ENCODE measurements around the gene FBLN2.

FBLN2 gene

DNA sequence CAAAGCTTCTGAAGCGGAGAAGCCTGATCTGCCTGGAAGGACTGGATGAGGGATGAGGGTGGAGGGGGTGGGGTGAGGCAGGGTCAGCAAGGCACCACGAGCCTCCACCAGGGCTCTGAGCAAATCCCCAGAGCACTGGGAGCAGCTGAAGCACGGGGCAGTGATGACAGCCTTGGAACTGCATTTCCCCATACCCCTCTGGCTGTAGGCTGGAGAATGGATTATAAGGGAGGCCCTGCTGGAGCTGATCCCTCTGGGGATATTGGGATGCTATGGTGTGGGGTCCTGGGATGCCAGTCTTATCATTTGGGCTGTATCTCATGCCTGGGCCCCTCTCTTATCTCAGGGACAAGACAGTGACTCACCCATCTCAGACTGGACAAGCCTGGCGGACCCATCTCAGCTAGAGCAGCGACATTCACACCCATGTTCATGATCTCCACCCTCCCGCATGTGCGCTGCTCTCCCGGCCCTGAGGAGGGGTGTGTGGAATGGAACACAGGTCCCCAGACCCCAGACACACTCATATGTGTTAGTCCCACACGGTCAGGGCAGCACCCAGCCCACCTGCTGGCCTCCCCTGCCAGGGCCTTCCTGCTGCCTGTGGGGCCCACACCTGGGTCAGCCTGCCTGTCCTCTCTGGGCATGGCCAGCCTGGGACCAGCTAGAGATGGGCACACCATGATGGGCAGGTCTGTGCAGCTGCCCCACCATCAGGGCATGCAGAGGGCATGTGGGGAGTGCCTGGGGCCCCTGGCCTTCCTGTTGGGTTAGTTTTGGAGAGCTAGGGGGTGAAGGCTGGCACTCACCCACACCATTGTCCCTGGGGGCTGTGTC, 97.1 kb downstream of the FBLN2 start:
- DNase-seq (ENCODE audit: low read depth), result no peak
- no peak for TF ChIP-seq POLR2A (IDR thresholded peaks at IDR 0.05; ENCODE audit: extremely low read depth, insufficient read length)
- no peak for TF ChIP-seq MYC (IDR thresholded peaks at IDR 0.05; ENCODE audit: low read depth, low read length)
- TF ChIP-seq, protein P1, sequence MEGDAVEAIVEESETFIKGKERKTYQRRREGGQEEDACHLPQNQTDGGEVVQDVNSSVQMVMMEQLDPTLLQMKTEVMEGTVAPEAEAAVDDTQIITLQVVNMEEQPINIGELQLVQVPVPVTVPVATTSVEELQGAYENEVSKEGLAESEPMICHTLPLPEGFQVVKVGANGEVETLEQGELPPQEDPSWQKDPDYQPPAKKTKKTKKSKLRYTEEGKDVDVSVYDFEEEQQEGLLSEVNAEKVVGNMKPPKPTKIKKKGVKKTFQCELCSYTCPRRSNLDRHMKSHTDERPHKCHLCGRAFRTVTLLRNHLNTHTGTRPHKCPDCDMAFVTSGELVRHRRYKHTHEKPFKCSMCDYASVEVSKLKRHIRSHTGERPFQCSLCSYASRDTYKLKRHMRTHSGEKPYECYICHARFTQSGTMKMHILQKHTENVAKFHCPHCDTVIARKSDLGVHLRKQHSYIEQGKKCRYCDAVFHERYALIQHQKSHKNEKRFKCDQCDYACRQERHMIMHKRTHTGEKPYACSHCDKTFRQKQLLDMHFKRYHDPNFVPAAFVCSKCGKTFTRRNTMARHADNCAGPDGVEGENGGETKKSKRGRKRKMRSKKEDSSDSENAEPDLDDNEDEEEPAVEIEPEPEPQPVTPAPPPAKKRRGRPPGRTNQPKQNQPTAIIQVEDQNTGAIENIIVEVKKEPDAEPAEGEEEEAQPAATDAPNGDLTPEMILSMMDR (IDR thresholded peaks at IDR 0.05; ENCODE audit: low read depth, low read length), result no peak
- TF ChIP-seq, protein P2, sequence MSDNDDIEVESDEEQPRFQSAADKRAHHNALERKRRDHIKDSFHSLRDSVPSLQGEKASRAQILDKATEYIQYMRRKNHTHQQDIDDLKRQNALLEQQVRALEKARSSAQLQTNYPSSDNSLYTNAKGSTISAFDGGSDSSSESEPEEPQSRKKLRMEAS (IDR thresholded peaks at IDR 0.05; ENCODE audit: low read depth, low read length), result no peak
- H3K4me3 ChIP-seq (ENCODE audit: low read depth, low read length), result no peak overlapping the region

DNA sequence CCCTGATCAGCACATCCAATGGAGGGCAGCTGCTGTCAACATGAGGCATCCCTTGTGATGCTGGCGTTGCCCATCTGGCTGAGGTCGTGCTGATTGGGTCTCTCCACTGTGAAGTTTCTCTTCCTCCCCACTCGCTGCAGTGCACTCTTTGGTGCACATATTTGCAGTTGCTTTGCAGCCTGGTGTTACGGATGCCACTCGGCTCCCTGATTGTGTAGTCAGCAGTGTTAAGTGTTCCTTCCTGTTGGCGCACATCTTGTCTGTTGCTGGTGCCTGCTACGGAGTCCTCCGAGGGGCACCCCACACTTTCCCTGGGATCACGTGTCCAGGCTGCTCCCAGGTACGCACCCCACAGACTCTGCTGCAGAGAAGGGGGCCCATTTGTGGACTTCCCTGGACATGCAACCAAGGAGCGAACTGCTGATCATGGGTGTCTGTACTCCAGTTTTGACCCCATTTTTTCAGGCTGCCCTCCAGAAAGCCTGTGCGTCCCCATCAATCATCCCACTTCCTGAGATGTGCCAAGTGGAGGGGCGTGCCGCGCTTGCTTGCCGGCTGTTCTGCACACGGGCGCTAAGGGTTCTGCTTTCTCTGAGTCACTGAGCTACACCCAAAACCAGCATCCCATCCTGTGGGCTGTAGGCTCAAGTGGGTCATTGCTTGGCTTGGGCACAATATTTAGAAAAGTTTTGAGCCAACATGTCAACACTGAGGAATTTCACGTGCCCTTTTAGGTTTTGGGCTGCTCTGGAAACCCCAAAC, 98.6 kb downstream of the FBLN2 start:
- DNase-seq (ENCODE audit: low read depth), result peak; percentile 30

DNA sequence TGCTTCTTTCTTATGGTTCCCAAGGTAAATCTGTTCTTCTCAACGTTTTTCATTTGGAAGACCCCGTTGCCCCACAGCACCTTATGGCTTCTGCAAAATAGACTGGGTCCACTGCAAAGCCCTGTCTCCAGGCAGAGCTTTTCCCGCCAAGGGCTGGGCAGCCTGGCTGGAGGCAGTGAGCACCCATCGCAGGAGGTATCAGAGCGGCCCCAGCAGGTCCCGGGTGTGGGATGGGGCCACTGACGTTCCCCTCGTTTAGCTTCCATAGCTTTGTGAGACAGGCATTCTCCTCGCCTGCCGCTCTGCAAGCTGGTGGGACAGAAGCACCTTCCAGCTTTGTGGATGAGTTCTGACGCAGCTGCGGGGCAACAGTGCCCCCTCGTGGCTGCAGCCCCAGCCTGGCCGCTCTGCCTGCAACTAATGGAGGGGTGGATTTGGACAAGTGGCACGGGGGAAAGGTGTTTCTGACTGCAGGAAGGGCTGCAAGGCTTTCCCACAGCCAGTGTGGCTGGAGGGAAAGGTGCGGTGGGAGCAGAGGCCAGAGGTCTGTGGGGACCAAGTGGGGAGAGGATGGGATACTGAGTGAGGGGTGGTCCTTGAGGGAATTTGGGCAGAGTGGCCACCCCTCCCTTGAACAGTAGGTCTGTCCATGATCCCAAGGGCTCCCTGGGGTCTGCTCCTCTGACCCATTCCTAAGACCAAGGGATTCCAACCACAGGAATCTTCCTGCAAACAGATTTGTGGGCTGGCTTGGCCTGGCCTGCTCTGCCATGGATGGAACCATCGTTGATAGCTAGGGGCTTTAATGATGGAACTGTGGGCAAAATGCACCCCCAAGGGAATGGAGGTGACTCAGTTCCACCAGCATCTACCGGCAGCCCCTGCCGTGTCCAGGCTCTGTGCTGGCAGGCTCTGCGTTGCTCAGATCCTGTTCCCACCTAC, 99.4 kb downstream of the FBLN2 start:
- peak; percentile 77 for DNase-seq (ENCODE audit: low read depth)
- no peak overlapping the region for H3K4me3 ChIP-seq (ENCODE audit: low read depth, low read length)
- TF ChIP-seq, protein P2 (IDR thresholded peaks at IDR 0.05; ENCODE audit: low read depth, low read length), result peak; percentile 50; the same call in 1 of the 2 replicates
- TF ChIP-seq MYC (IDR thresholded peaks at IDR 0.05; ENCODE audit: low read depth, low read length) (no peak), POLR2A (IDR thresholded peaks at IDR 0.05; ENCODE audit: extremely low read depth, insufficient read length) (no peak)
- TF ChIP-seq, protein P1 (IDR thresholded peaks at IDR 0.05; ENCODE audit: low read depth, low read length), result peak; percentile 97

More for the DNA sequence above, 98.6 kb downstream of the FBLN2 start:
- no peak for TF ChIP-seq POLR2A (IDR thresholded peaks at IDR 0.05; ENCODE audit: extremely low read depth, insufficient read length)
- TF ChIP-seq, protein P1 (IDR thresholded peaks at IDR 0.05; ENCODE audit: low read depth, low read length), result no peak
- TF ChIP-seq MYC (IDR thresholded peaks at IDR 0.05; ENCODE audit: low read depth, low read length), result no peak
- TF ChIP-seq, protein P2 (IDR thresholded peaks at IDR 0.05; ENCODE audit: low read depth, low read length), result no peak
- H3K4me3 ChIP-seq (ENCODE audit: low read depth, low read length), result no peak overlapping the region

DNA sequence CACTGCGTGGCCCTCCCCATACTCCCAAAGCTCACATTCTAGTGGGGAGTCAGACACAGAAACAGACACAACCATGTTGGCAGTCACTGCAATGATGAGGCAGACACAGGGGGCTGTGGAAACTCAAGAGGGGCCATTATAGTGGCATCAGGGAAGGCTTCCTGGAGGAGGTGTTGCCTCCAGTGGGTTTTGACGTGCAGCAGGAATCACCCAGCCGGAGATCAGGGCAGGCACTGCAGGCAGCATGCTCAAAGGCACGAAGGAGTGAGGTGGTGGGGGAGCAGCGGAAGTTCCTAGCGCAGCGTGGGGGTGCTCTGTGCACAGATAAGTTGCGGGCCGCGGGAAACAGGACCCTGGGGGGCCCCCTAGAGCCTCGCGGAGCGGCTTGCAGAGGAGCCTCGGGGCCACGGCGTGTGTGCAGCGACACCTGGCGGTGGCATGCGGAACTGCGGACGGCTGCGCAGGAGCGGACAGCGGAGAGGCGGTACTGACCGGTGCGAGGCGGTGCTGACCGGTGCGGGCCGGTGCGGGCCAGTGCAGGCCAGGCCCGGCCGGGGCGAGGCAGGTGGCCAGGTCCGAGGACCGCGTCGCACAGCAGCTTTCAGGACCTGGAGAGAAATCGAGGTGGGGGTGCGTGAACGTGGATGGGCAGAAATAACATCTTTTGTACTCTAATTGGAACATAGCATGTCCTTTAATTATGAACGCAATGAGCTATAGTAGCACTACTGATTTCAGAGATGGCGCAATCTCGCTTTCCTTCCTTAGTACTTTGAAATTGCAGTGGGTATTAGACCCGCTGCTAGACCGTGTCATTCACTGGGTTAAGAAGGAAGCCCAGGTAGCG, 101.5 kb downstream of the FBLN2 start:
- peak; percentile 83 for DNase-seq (ENCODE audit: low read depth)
- no peak overlapping the region for H3K4me3 ChIP-seq (ENCODE audit: low read depth, low read length)
- TF ChIP-seq, protein P1 (IDR thresholded peaks at IDR 0.05; ENCODE audit: low read depth, low read length), result peak; percentile 91
- TF ChIP-seq, protein P2 (IDR thresholded peaks at IDR 0.05; ENCODE audit: low read depth, low read length), result peak; percentile 61
- TF ChIP-seq POLR2A (IDR thresholded peaks at IDR 0.05; ENCODE audit: extremely low read depth, insufficient read length), result no peak
- peak; percentile 70; the same call in 1 of the 2 replicates for TF ChIP-seq MYC (IDR thresholded peaks at IDR 0.05; ENCODE audit: low read depth, low read length)
